ENCODE results near the gene CTNNBIP1. TPM values are rescaled to one million over a fixed set of nuclear protein-coding genes. Genes with fewer than 3 reads are reported as not detected.
"Not testable (repeated sequence)": the region's sequence is repeated elsewhere in the genome, so short reads cannot be mapped to it uniquely, and the experiment has no call there.

Gene CTNNBIP1
- total and polyA plus RNA-seq, 2 of the 8 experiments (the other 6 are each of a cell fraction or from before 2014, with no cell fraction given): 40.9 to 46.6 TPM

DNA sequence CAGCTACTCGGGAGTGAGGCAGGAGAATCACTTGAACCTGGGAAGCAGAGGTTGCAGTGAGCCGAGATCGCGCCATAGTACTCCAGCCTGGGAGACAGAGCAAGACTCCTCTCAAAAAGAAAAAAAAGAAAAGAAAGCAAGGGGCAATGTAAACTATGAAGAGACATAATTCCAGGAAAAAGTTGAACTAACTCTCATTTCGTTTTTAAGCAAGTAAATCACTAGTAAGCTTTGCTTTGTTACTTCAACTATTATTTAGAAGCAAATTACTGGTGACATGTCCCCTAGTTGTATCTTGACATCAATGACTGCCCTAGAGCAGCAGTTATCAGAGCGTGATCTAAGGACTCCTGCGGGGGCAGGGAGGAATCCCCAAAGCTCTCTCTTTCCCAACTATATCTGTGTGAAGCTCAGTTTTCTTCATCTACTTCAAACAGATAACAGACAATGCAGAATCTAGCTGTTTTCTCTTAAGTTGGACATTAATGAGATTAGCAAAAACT lies 105.0 kb downstream of the CTNNBIP1 start (continued):
- TF ChIP-seq SP2 (IDR thresholded peaks at IDR 0.05; ENCODE audit: low read length) (no peak), RAD21 (IDR thresholded peaks at IDR 0.05 in 1 of 2, conservative IDR thresholded peaks at IDR 0.05 in 1 of 2; ENCODE audit: low read depth in 2 of 2, low read length in 2 of 2) (no peak), SAP30 (IDR thresholded peaks at IDR 0.05; ENCODE audit: insufficient read depth, insufficient replicate concordance, low read length) (no peak)

DNA sequence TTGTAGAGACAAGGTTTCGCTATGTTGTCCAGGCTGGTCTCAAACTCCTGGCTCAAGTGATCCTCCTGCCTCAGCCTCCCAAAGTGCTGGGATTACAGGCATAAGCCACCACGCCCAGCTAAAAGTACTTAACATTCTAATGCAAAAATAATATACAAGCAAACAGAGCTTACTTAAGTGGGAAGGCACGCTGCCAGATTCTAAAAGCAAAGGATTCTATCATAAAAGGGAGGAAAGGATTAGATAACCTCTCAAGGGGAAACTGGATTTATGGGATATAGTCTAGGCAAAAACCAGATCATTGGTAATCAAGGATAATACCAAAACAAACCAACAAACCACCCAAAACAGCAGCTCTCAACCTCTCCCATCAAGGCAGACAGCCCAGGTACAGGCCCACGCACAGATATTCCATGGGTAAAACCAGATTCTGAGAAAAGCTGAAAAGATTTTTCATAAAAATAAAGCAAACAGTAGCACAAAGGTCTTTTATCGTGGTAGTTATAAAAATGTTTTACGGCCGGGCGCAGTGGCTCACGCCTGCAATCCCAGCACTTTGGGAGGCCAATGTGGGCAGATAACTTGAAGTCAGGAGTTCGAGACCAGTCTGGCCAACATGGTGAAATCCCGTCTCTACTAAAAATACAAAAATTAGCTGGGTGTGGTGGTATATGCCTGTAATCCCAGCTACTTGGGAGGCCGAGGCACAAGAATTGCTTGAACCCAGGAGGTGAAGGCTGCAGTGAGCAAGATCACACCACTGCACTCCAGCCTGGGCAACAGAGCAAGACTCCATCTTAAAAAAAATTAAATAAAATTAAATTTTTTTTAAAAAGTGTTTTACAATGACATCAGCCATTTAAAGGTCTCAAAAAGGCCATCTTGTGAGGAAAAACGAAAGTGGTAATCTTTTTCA lies 106.8 kb downstream of the CTNNBIP1 start:
- H2AFZ ChIP-seq (ENCODE audit: low read length); H3K4me3 ChIP-seq (ENCODE audit: extremely low read depth in 1 of 4, insufficient read depth in 2 of 4, low read depth in 3 of 4, low read length in 4 of 4); DNase-seq (ENCODE audit: low read depth in 1 of 2, low spot score in 2 of 2); H3K27ac ChIP-seq (ENCODE audit: low read depth, low read length); H4K8ac ChIP-seq (ENCODE audit: extremely low read depth, insufficient read depth, low read length); H3K4ac ChIP-seq (replicated peaks; ENCODE audit: insufficient read length, low read depth, low read length); H3K9me3 ChIP-seq (ENCODE audit: insufficient read depth in 2 of 2, low read depth in 1 of 2, low read length in 1 of 2); FAIRE-seq; H2BK20ac ChIP-seq (ENCODE audit: low read length); H3K14ac ChIP-seq (ENCODE audit: insufficient read length); H2BK15ac ChIP-seq (ENCODE audit: low read length); H2BK12ac ChIP-seq (ENCODE audit: low read depth, low read length); H3K4me1 ChIP-seq (replicated peaks in 1 of 4; ENCODE audit: control insufficient read depth in 3 of 4, insufficient read depth in 4 of 4, low read length in 3 of 4); H2BK120ac ChIP-seq (replicated peaks; ENCODE audit: low read depth, low read length); H4K5ac ChIP-seq (ENCODE audit: insufficient read length, low read depth, low read length); H3K36me3 ChIP-seq (ENCODE audit: control insufficient read depth in 2 of 4, insufficient read depth in 4 of 4, low read length in 3 of 4); POLR2A ChIA-PET (ENCODE audit: partially characterized antibody); H3K4me2 ChIP-seq (ENCODE audit: insufficient read depth in 1 of 2, low read depth in 2 of 2, low read length in 2 of 2); H3K23ac ChIP-seq (ENCODE audit: insufficient read length); H4K91ac ChIP-seq (replicated peaks; ENCODE audit: insufficient read length, low read length); H3K18ac ChIP-seq (ENCODE audit: extremely low read depth, low read length); H3K23me2 ChIP-seq (ENCODE audit: low read depth, low read length); H2BK5ac ChIP-seq (ENCODE audit: low read depth, low read length); H3K9ac ChIP-seq (replicated peaks in 1 of 4; ENCODE audit: extremely low read depth in 1 of 4, low read depth in 3 of 4, low read length in 3 of 4); H2AK5ac ChIP-seq (ENCODE audit: low read depth, low read length); H3K27me3 ChIP-seq (replicated peaks in 1 of 4; ENCODE audit: control insufficient read depth in 3 of 4, extremely low read depth in 1 of 4, insufficient read depth in 3 of 4, low read length in 3 of 4); H3K56ac ChIP-seq (replicated peaks; ENCODE audit: insufficient read length, low read depth, low read length); H3K79me1 ChIP-seq (ENCODE audit: low read depth, low read length): not testable (repeated sequence)
- Histone ChIP-seq H4K20me1 (replicated peaks in 1 of 2; ENCODE audit: control insufficient read depth in 1 of 2, insufficient read depth in 2 of 2, low read length in 2 of 2) (peaks cover 12 to 13% of the 10 kb centered on the region in 2 experiments), H3K79me2 (ENCODE audit: control insufficient read depth in 1 of 2, insufficient read depth in 2 of 2, low read length in 2 of 2) (peaks cover 10 to 87% of the 10 kb centered on the region in 2 experiments)
- 95% methylated on average over 13 of the region's 13 CpGs; no CpG with 5 or more reads in 1 of the 2 experiments for WGBS, 2 experiments (ENCODE audit: extremely low coverage in 1 of 2, insufficient coverage in 1 of 2, insufficient read length in 1 of 2, insufficient replicate concordance in 2 of 2, low coverage in 1 of 2, low lambda C conversion rate in 2 of 2, missing lambda C conversion rate in 1 of 2)
- CTCF ChIA-PET (ENCODE audit: partially characterized antibody): interaction anchor here (0.6 to 4.0 kb wide), 7 partner anchors 9 to 147 kb away, joined by 3 to 22 read pairs (median 4); no protein-coding TSS in a partner anchor
